ENCODE data around the gene THSD7B.

DNA sequence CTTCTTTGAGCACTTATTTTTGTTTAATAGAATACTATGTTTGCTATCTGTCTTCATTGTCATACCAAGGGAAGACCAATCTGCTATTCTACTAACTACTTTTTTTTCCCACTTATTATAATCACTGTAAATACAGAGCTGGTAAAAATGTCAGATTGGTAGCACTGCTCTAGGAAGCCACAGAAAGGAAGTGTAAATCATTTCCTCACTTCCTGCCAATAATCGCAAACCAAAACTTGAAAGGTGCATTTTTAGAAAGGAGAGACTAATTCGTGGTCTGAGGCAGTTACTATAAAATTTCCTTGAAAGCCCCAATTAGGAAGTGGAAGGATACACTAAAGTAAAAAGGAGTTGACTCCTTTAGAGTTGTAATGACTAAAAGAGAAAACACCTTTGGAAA, 13.9 kb upstream of the THSD7B start:
- TF ChIP-seq, protein P1, sequence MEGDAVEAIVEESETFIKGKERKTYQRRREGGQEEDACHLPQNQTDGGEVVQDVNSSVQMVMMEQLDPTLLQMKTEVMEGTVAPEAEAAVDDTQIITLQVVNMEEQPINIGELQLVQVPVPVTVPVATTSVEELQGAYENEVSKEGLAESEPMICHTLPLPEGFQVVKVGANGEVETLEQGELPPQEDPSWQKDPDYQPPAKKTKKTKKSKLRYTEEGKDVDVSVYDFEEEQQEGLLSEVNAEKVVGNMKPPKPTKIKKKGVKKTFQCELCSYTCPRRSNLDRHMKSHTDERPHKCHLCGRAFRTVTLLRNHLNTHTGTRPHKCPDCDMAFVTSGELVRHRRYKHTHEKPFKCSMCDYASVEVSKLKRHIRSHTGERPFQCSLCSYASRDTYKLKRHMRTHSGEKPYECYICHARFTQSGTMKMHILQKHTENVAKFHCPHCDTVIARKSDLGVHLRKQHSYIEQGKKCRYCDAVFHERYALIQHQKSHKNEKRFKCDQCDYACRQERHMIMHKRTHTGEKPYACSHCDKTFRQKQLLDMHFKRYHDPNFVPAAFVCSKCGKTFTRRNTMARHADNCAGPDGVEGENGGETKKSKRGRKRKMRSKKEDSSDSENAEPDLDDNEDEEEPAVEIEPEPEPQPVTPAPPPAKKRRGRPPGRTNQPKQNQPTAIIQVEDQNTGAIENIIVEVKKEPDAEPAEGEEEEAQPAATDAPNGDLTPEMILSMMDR (IDR thresholded peaks at IDR 0.05): no peak
- no peak for TF ChIP-seq ZFX (IDR thresholded peaks at IDR 0.05; ENCODE audit: borderline replicate concordance)
